Measurements from ENCODE around the gene COPS9. TPM values are rescaled to one million over a fixed set of nuclear protein-coding genes. Genes with fewer than 3 reads are reported as not detected.

COPS9 gene
- total RNA-seq, 4 donors from 2014 or later, result 120 to 172 (median 142) TPM

DNA sequence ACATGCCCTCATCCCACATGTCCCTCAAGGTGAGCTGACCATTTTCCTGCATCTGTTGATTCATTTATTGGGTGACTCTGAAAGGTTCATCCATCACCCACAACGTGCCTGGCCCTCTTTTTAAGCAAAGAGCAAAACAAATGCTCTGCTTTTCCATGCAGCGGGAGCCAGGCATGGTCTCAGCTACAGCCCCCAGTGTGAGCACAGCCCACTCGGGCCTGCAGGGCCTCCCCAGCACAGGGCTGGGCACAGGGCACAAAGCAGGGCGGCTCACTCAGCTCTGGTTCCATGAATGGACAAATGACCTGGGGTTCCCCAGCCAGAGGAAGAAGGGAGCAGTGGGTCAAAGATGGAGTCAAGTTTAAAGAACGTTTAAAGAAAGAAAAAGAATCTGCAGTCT is 28.5 kb upstream of the COPS9 start:
- 73 to 75% methylated on average over 5 of the region's 5 CpGs for WGBS, 2 donors
- H3K4me3 ChIP-seq (ENCODE audit: low read depth, poor library complexity, severe bottlenecking), result no peak overlapping the region
- intact Hi-C loops (cut with DNase I; ENCODE audit: low total_unique reads), result no loop called here
- TF ChIP-seq, protein P1, sequence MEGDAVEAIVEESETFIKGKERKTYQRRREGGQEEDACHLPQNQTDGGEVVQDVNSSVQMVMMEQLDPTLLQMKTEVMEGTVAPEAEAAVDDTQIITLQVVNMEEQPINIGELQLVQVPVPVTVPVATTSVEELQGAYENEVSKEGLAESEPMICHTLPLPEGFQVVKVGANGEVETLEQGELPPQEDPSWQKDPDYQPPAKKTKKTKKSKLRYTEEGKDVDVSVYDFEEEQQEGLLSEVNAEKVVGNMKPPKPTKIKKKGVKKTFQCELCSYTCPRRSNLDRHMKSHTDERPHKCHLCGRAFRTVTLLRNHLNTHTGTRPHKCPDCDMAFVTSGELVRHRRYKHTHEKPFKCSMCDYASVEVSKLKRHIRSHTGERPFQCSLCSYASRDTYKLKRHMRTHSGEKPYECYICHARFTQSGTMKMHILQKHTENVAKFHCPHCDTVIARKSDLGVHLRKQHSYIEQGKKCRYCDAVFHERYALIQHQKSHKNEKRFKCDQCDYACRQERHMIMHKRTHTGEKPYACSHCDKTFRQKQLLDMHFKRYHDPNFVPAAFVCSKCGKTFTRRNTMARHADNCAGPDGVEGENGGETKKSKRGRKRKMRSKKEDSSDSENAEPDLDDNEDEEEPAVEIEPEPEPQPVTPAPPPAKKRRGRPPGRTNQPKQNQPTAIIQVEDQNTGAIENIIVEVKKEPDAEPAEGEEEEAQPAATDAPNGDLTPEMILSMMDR (IDR thresholded peaks at IDR 0.05), result no peak
- no peak for TF ChIP-seq POLR2A (IDR thresholded peaks at IDR 0.05)
- DNase-seq (ENCODE audit: low spot score in 2 of 2), result no peak

- intact Hi-C loops (cut with DNase I; ENCODE audit: low total_unique reads), result no loop called here
- 88 to 95% methylated on average over 4 of the region's 4 CpGs for WGBS, 2 donors
- no peak for TF ChIP-seq POLR2A (IDR thresholded peaks at IDR 0.05)
- TF ChIP-seq, protein P1 (IDR thresholded peaks at IDR 0.05), result no peak
- H3K4me3 ChIP-seq (ENCODE audit: low read depth, poor library complexity, severe bottlenecking), result no peak overlapping the region
- DNase-seq (ENCODE audit: low spot score in 2 of 2), result no peak
These were observed 27.9 kb upstream of the COPS9 start for GRCh38 chr2:240163844-240164574.

DNA sequence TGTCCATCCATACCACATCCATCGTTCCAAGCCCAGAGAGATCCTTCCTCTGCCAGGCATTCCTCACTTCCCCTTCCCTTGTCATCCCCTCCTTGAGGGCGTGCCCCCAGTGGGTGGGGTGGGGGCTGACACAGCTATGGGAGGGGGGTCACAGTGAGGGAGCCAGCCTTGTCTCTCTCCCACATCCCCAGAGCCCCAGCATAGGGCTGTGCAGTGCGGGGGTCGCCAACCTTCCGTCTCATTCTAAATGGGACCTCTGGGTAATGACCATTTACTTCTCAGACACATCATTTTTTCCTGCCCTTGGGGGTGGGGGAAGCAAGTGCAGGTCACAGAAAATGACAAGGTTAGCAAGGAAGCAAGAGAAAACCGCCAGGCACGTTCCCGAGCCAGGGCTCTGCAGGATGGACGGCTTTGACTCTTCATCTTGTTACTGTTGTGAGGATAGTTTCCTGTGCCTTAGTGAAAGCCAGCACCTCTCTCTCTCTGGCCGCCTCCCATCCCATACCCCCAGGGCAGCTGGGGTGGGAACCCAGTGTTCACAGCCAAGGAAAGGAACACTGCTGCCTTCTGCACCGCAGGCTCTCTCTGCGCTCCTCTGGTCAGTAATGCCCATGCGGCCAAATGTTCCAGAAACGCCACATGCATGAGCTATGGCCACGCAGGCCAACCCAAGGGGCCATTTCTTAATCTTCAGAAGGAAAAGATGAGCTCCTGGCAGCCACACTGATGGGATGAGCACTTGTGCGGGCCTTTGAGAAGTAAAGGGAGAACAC is 27.0 kb upstream of the COPS9 start:
- TF ChIP-seq, protein P1 (IDR thresholded peaks at IDR 0.05), result no peak
- no peak for TF ChIP-seq POLR2A (IDR thresholded peaks at IDR 0.05)
- intact Hi-C loops (cut with DNase I; ENCODE audit: low total_unique reads), result no loop called here
- no peak for DNase-seq (ENCODE audit: low spot score in 2 of 2)
- WGBS, 2 donors, result 61% methylated on average over 16 of the region's 16 CpGs
- H3K4me3 ChIP-seq (ENCODE audit: low read depth, poor library complexity, severe bottlenecking), result no peak overlapping the region

- WGBS, 2 donors, result 67 to 72% methylated on average over 6 of the region's 6 CpGs
- no peak overlapping the region for H3K4me3 ChIP-seq (ENCODE audit: low read depth, poor library complexity, severe bottlenecking)
- no peak for DNase-seq (ENCODE audit: low spot score in 2 of 2)
- TF ChIP-seq POLR2A (IDR thresholded peaks at IDR 0.05), result no peak
- TF ChIP-seq, protein P1 (IDR thresholded peaks at IDR 0.05), result no peak
- intact Hi-C loops (cut with DNase I; ENCODE audit: low total_unique reads), result no loop called here
These were observed 26.4 kb upstream of the COPS9 start for GRCh38 chr2:240162531-240162930.

DNA sequence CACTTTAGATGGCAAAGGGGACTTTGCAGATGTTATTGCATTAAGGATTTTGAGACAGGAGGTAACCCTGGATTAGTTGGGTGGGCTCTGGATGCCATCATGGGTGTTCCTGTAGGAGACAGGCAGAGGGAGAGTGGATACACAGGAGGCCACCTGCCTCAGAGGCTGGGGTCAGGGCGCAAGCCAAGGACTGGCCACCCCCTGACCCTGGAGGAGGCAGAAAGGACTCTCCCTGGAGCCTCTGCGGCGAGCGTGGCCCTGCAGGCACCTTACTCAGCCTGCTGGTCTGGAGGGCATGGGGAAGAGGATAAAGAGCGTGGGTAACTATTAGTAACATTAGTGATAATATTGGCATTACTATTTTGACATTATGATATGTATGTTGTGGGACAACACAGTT is 25.9 kb upstream of the COPS9 start:
- no peak overlapping the region for H3K4me3 ChIP-seq (ENCODE audit: low read depth, poor library complexity, severe bottlenecking)
- DNase-seq (ENCODE audit: low spot score in 2 of 2), result no peak
- WGBS, 2 donors, result 69% methylated on average over 5 of the region's 5 CpGs
- intact Hi-C loops (cut with DNase I; ENCODE audit: low total_unique reads), result no loop called here
- TF ChIP-seq, protein P1 (IDR thresholded peaks at IDR 0.05), result no peak
- TF ChIP-seq POLR2A (IDR thresholded peaks at IDR 0.05), result no peak
